Measurements from ENCODE around the gene LRRC28. TPM values are rescaled to one million over a fixed set of nuclear protein-coding genes. Genes with fewer than 3 reads are reported as not detected.
"Not testable (repeated sequence)": the region's sequence is repeated elsewhere in the genome, so short reads cannot be mapped to it uniquely, and the experiment has no call there.

LRRC28 gene
- total RNA-seq, 4 donors from 2014 or later, result 56.5 to 82.7 (median 64.2) TPM

GRCh38 chr15:99399618-99400017 is 148.3 kb downstream of the LRRC28 start:
- WGBS, 2 donors (ENCODE audit: low coverage in 1 of 2), result 97% methylated on average over 4 of the region's 4 CpGs; no CpG with 5 or more reads in 1 of the 2 donors
- H3K9me3 ChIP-seq, result no peaks in the 10 kb centered on the region
- intact Hi-C loops (cut with DNase I; ENCODE audit: low total_unique reads), result loop anchor here (2.0 kb wide), 1 partner anchor 59 kb away; no protein-coding TSS in a partner anchor
- no peak for TF ChIP-seq EP300 (IDR thresholded peaks at IDR 0.05; ENCODE audit: low read depth)
- no peak for TF ChIP-seq POLR2AphosphoS5 (IDR thresholded peaks at IDR 0.05)
- no peak for TF ChIP-seq CTCF (IDR thresholded peaks at IDR 0.05)
- TF ChIP-seq POLR2A (IDR thresholded peaks at IDR 0.05), result no peak
- H3K36me3 ChIP-seq, result no peaks in the 10 kb centered on the region
- no peak for DNase-seq
- no peak overlapping the region for H3K27ac ChIP-seq
- H3K4me3 ChIP-seq, result no peak overlapping the region
- H3K27me3 ChIP-seq, result no peaks in the 10 kb centered on the region
- peaks cover 0 to 15% (median 4%) of the 10 kb centered on the region in 4 donors for H3K4me1 ChIP-seq
- in situ Hi-C loops (cut with MboI; ENCODE audit: low pct_ligation_motif_present in 1 of 4, low pct_unique_long_range_greater_than_20kb in 1 of 4, low sequenced_read_pairs in 3 of 4), result loop anchor here in 1 of 4 donors (25.0 kb wide), 1 partner anchor 313 kb away; no protein-coding TSS in a partner anchor

- H3K4me3 ChIP-seq; DNase-seq; H3K27me3 ChIP-seq; intact Hi-C loops (cut with DNase I; ENCODE audit: low total_unique reads); H3K27ac ChIP-seq; H3K36me3 ChIP-seq; H3K9me3 ChIP-seq: not testable (repeated sequence)
- H3K4me1 ChIP-seq, result peaks cover 0 to 15% (median 4%) of the 10 kb centered on the region in 4 donors
- in situ Hi-C loops (cut with MboI; ENCODE audit: low pct_ligation_motif_present in 1 of 4, low pct_unique_long_range_greater_than_20kb in 1 of 4, low sequenced_read_pairs in 3 of 4), result loop anchor here in 1 of 4 donors (25.0 kb wide), 1 partner anchor 311 kb away; no protein-coding TSS in a partner anchor
- 79% methylated on average over 4 of the region's 4 CpGs; no CpG with 5 or more reads in 1 of the 2 donors for WGBS, 2 donors (ENCODE audit: low coverage in 1 of 2)
Measured at GRCh38 chr15:99401216-99401615, 149.9 kb downstream of the LRRC28 start.

GRCh38 chr15:99402014-99402729 is 150.9 kb downstream of the LRRC28 start:
- H3K27ac ChIP-seq, result no peak overlapping the region
- no peak overlapping the region for H3K4me3 ChIP-seq
- peaks cover 0 to 15% (median 4%) of the 10 kb centered on the region in 4 donors for H3K4me1 ChIP-seq
- in situ Hi-C loops (cut with MboI; ENCODE audit: low pct_ligation_motif_present in 1 of 4, low pct_unique_long_range_greater_than_20kb in 1 of 4, low sequenced_read_pairs in 3 of 4) (loop anchor here in 1 of 4 donors (25.0 kb wide), 1 partner anchor 310 kb away; no protein-coding TSS in a partner anchor), intact Hi-C loops (cut with DNase I; ENCODE audit: low total_unique reads) (no loop called here)
- DNase-seq, result no peak
- no peak for TF ChIP-seq EP300 (IDR thresholded peaks at IDR 0.05; ENCODE audit: low read depth)
- no peak for TF ChIP-seq CTCF (IDR thresholded peaks at IDR 0.05)
- no peak for TF ChIP-seq POLR2AphosphoS5 (IDR thresholded peaks at IDR 0.05)
- no peak for TF ChIP-seq POLR2A (IDR thresholded peaks at IDR 0.05)
- no peaks in the 10 kb centered on the region for H3K9me3 ChIP-seq
- no peaks in the 10 kb centered on the region for H3K27me3 ChIP-seq
- no peaks in the 10 kb centered on the region for H3K36me3 ChIP-seq
- 59 to 61% methylated on average over 3 to 13 of the region's 13 CpGs for WGBS, 2 donors (ENCODE audit: low coverage in 1 of 2)

GRCh38 chr15:99403597-99403996 is 152.3 kb downstream of the LRRC28 start:
- 20 to 83% methylated on average over 1 to 11 of the region's 11 CpGs for WGBS, 2 donors (ENCODE audit: low coverage in 1 of 2)
- DNase-seq, result no peak
- Histone ChIP-seq H3K36me3 (no peaks in the 10 kb centered on the region), H3K4me3 (no peak overlapping the region), H3K9me3 (no peaks in the 10 kb centered on the region), H3K27me3 (no peaks in the 10 kb centered on the region), H3K4me1 (peaks cover 5 to 22% (median 9%) of the 10 kb centered on the region in 4 donors), H3K27ac (no peak overlapping the region)
- intact Hi-C loops (cut with DNase I; ENCODE audit: low total_unique reads) (no loop called here), in situ Hi-C loops (cut with MboI; ENCODE audit: low pct_ligation_motif_present in 1 of 4, low pct_unique_long_range_greater_than_20kb in 1 of 4, low sequenced_read_pairs in 3 of 4) (loop anchor here in 1 of 4 donors (25.0 kb wide), 1 partner anchor 309 kb away; no protein-coding TSS in a partner anchor)
- no peak for TF ChIP-seq CTCF (IDR thresholded peaks at IDR 0.05)
- no peak for TF ChIP-seq POLR2A (IDR thresholded peaks at IDR 0.05)
- TF ChIP-seq POLR2AphosphoS5 (IDR thresholded peaks at IDR 0.05), result no peak
- TF ChIP-seq EP300 (IDR thresholded peaks at IDR 0.05; ENCODE audit: low read depth), result no peak
